Suprapubic skin (tissue), 4 donors: Measurements from ENCODE around the gene LRIF1. TPM values are rescaled to one million over a fixed set of nuclear protein-coding genes. Genes with fewer than 3 reads are reported as not detected.

Experiments
- total RNA-seq, 4 donors: library from RNA; depleted of rRNA; stranded (reverse); fragments of >200 nt; gene quantifications; one replicate each; pipeline ENCODE4 v1.1.0, GENCODE V29; 2016

Gene LRIF1
- total RNA-seq, 4 donors from 2014 or later: 7.9 to 11.5 (median 8.7) TPM

Other genes with a start within 250 kb of the LRIF1 start
- gene CD53, start 90.8 kb downstream of the LRIF1 start, total RNA-seq: 10 to 100 TPM in 2 of 4 donors, 1 to 10 TPM in 2; 6.2 to 11.1 (median 9.3) TPM
- 10 to 100 TPM; 24.4 to 37.1 (median 31.1) TPM for gene DRAM2, start 176.2 kb upstream of the LRIF1 start, total RNA-seq
- 10 to 100 TPM; 29.8 to 50.8 (median 36.9) TPM for gene CEPT1, start 176.3 kb upstream of the LRIF1 start, total RNA-seq
- 10 to 100 TPM; 25.3 to 37.1 (median 31.8) TPM for gene DENND2D, start 236.7 kb upstream of the LRIF1 start, total RNA-seq